Activated T-cell treated with anti-CD3 and anti-CD28 coated beads, Interleukin-2, amount 50 U/mL, for 72 hours (primary cell): ENCODE results near the gene HRH4. TPM values are rescaled to one million over a fixed set of nuclear protein-coding genes. Genes with fewer than 3 reads are reported as not detected.
A peak's percentile ranks its signal among the peaks of the same experiment; 100 is the strongest.

Experiments
- ATAC-seq, 2 donors: fragments of 150-1000 bp; cut with Tn5 transposase; replicated peaks in 1 of 2; 2 replicates each; pipeline ENCODE4 v1.10.0; 2021; ENCODE audit warnings: moderate library complexity in 2 of 2, mild to moderate bottlenecking in 1 of 2
- DNase-seq, 2 donors: peaks; one replicate each; pipeline ENCODE4 v3.0.0; 2021 to 2022; ENCODE audit warnings: mixed read lengths in 1 of 2
- H3K27ac Mint-ChIP-seq: one replicate; pipeline ENCODE4 v1.8.0; 2022; ENCODE audit warnings: mild to moderate bottlenecking, moderate library complexity, mixed read lengths
- H3K27me3 Mint-ChIP-seq: one replicate; pipeline ENCODE4 v1.8.0; 2022; ENCODE audit warnings: low read depth, mixed read lengths
- H3K36me3 Mint-ChIP-seq, 2 donors: one replicate each; pipeline ENCODE4 v1.8.0; 2022; ENCODE audit warnings: mixed read lengths in 2 of 2, mild to moderate bottlenecking in 1 of 2; ENCODE audit not compliant: insufficient read depth in 2 of 2
- H3K4me1 Mint-ChIP-seq: one replicate; pipeline ENCODE4 v1.8.0; 2022; ENCODE audit warnings: low read depth, mixed read lengths
- H3K4me3 Mint-ChIP-seq, 2 donors: one replicate each; pipeline ENCODE4 v1.8.0; 2022; ENCODE audit warnings: mild to moderate bottlenecking in 2 of 2, mixed read lengths in 2 of 2, moderate library complexity in 2 of 2
- H3K9me3 Mint-ChIP-seq, 2 donors: one replicate each; pipeline ENCODE4 v1.8.0; 2022; ENCODE audit warnings: mixed read lengths in 2 of 2
- total RNA-seq, 2 donors: library from RNA; stranded (reverse); gene quantifications; one replicate each; pipeline ENCODE4 v1.2.3, GENCODE V29; 2022

HRH4 gene
- total RNA-seq, 2 donors from 2014 or later: 0.10 to 0.16 TPM

DNA sequence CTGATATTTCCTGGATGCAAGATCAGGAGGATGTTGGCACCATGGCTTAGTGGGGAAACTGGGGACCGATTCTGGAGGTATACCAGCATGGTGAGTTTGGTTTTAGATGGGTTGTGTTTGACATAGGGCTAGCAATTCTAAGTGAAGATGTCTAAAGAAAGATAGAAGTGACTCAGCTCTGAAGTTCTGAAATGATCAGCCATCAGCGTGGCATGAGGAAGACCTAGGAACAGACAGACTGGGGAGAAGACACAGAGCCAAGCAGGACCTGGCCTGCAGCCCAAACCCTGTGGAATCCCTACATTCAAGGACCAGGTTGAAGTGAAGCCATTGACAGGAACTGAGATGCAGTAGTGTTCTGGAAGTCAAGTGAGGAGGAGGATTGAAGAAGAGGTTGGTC lies 39.8 kb downstream of the HRH4 start:
- peaks cover 29% of the 10 kb centered on the region for H3K27me3 Mint-ChIP-seq
- no peak overlapping the region for H3K27ac Mint-ChIP-seq
- H3K4me1 Mint-ChIP-seq: no peaks in the 10 kb centered on the region
- H3K4me3 Mint-ChIP-seq: no peak overlapping the region
- H3K9me3 Mint-ChIP-seq: no peaks in the 10 kb centered on the region
- ATAC-seq (no peak), DNase-seq (no peak)
- H3K36me3 Mint-ChIP-seq: no peaks in the 10 kb centered on the region

DNA sequence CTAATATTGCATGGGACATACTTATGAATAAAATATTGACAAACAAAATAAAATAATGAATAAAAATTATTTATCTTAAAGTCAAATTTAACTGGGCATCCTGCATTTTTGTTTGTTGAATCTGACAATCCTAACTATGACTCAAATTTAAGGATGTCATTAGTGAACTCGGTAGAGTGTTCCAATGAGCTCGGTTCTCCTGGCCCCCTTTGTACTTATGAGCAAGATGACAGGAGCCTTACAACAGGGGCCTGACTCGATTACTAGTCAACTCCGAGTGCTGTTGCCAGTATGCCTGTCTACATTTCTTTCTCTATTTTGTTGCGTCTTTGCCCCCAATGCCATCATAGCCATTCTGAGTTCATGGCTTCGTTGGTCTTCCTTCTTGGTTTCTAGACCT lies 40.3 kb downstream of the HRH4 start:
- Mint-ChIP-seq H3K27ac (no peak overlapping the region), H3K9me3 (no peaks in the 10 kb centered on the region), H3K4me1 (no peaks in the 10 kb centered on the region), H3K36me3 (no peaks in the 10 kb centered on the region), H3K4me3 (no peak overlapping the region), H3K27me3 (peaks cover 27% of the 10 kb centered on the region)
- DNase-seq (no peak), ATAC-seq (no peak)

DNA sequence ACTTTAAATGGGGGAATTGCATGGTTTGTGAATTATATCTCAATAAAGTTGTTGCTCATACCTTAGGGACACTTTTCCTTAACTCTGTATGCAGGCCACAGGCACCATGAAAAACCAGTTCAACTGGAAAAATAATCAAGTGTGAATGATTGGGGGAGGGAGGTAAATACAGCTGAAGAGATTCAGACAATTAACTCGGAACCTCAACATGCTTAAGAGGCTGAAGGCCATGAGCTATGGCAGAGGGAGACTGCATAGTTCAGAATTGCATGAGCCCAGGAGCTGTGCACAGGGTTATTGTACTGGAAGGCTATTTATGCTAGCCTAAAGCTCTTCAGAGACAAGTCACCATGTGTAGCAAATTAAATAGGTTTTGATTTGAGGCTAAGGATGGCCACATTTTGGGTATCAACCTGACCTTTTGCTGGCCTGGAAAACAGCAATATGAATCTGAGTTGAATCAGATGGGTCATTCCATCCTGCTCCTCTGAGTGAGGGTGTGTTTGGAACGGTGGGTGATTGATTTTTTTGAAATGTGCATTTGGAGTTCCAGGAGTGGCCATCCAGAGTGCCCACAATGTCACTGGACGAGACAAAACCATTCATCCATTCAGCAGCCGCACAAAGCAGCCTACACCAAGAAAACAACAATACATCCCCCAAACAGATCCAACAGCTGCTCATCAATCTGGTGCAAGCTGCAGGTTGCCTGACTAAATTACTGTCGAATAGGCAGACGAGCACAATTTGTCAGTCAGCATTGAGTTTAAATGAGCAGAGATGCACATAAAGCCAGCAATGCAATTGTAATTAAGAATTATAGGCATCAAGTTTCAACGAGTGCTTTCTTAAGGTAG lies 42.5 kb downstream of the HRH4 start:
- Mint-ChIP-seq H3K36me3 (no peaks in the 10 kb centered on the region), H3K27ac (no peak overlapping the region), H3K9me3 (no peaks in the 10 kb centered on the region), H3K27me3 (peaks cover 12% of the 10 kb centered on the region), H3K4me3 (no peak overlapping the region), H3K4me1 (no peaks in the 10 kb centered on the region)
- no peak for DNase-seq
- ATAC-seq: no peak

DNA sequence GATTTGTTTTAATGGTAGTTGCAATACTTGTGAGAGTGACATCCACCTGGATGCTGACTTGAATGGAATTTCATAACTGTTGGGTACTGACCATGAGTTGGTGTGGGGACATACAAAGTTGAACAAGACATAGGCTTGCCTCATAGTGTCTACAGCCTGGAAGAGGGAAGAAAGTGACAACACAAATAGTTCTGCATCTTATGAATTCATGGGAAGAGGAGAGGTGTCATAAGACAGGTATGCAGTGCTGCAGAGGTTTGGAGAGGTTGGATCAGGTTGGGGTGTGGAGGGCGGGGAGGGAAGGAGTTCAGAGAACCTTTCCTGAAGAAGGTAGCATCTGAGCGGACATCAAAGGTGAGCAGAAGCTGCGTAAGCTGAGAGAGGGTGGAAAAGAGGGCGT lies 44.0 kb downstream of the HRH4 start:
- no peak overlapping the region for H3K27ac Mint-ChIP-seq
- DNase-seq (no peak), ATAC-seq (no peak)
- no peaks in the 10 kb centered on the region for H3K9me3 Mint-ChIP-seq
- H3K4me1 Mint-ChIP-seq: no peaks in the 10 kb centered on the region
- peaks cover 12% of the 10 kb centered on the region for H3K27me3 Mint-ChIP-seq
- no peak overlapping the region for H3K4me3 Mint-ChIP-seq
- no peaks in the 10 kb centered on the region for H3K36me3 Mint-ChIP-seq

DNA sequence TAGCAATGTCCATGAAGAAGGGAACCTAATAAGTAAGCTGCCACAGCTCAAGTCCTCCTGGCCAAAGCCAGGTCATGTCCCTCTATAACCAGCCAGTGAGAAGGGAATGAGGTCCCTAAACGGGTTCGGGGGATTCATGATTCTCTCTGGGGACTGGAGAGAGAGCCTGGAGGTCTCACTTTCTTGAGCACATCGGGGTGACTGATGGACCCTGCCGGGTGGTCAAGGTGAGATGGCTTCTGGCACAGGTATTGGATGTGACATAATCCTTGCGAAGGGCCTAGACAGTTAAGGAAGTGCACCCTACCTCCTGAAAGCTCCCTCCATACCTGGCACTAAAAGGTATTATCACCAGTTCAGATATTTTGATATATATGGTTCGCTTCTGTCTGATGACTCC lies 45.7 kb downstream of the HRH4 start:
- H3K27ac Mint-ChIP-seq: no peak overlapping the region
- H3K9me3 Mint-ChIP-seq: no peaks in the 10 kb centered on the region
- H3K4me3 Mint-ChIP-seq: no peak overlapping the region
- DNase-seq (no peak), ATAC-seq (no peak)
- peaks cover 8% of the 10 kb centered on the region for H3K27me3 Mint-ChIP-seq
- no peaks in the 10 kb centered on the region for H3K36me3 Mint-ChIP-seq
- no peaks in the 10 kb centered on the region for H3K4me1 Mint-ChIP-seq

DNA sequence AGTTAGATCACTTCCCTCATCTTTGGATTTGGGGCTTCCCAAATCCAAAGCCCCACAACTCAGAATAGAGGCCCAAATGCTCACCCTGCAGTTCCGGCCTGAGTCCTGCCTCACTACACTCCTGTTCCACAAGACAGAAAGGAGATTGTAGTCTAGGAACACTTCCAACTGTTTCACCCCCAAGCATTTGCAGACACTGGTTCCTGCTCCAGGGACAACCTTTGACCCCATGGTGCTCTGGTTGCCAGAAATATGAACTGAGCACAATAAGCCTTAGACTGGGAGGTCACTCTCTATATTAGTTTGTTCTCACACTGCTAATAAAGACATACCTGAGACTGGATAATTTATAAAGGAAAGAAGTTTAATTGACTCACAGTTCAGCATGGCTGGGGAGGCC lies 49.0 kb downstream of the HRH4 start:
- DNase-seq (no peak), ATAC-seq (no peak)
- no peaks in the 10 kb centered on the region for H3K9me3 Mint-ChIP-seq
- H3K27me3 Mint-ChIP-seq: peaks cover under 1% of the 10 kb centered on the region
- H3K4me1 Mint-ChIP-seq: no peaks in the 10 kb centered on the region
- H3K36me3 Mint-ChIP-seq: no peaks in the 10 kb centered on the region
- H3K27ac Mint-ChIP-seq: no peak overlapping the region
- H3K4me3 Mint-ChIP-seq: no peak overlapping the region

DNA sequence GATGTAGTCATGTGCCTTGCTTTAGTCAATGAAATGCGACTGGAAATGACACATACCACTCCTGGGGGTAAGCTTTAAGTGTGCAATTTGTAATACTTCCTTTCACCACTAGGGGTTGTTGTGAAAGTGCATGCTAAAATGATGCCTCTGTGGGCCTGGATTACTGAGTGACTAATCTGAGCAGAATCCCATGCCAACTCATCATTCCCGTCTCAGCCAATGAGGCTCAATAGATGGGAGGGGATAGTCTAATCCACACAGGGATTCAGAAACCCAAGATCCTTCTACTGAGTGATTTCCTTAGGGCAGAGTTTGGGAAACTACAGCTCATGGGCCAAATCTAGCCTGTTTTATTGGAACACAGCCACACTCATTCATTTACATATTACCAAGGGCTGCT lies 54.0 kb downstream of the HRH4 start:
- no peaks in the 10 kb centered on the region for H3K4me1 Mint-ChIP-seq
- ATAC-seq: peak; percentile 60 to 76
- H3K9me3 Mint-ChIP-seq: no peaks in the 10 kb centered on the region
- no peaks in the 10 kb centered on the region for H3K27me3 Mint-ChIP-seq
- no peak overlapping the region for H3K4me3 Mint-ChIP-seq
- DNase-seq: no peak
- peak overlapping the region; percentile 68 for H3K27ac Mint-ChIP-seq
- no peaks in the 10 kb centered on the region for H3K36me3 Mint-ChIP-seq

DNA sequence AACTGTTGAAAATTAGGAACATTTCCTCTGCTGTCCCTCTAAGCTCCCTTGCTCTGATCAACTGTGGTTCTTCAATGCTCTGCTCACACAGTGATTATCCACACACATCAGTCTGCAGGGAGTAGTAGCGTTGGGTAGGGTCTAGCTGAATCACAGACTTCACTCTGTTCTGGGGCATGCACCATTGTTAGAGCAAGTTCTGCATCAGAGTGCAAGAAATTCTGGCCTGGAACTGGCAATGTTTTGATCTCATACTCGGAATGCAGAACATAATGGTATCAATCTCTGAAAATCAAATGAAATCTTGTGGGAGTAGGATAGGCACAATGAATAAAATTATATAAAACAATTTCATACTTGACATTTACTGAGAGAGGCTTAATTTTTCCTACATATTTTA lies 55.3 kb downstream of the HRH4 start:
- Mint-ChIP-seq H3K27me3 (no peaks in the 10 kb centered on the region), H3K9me3 (no peaks in the 10 kb centered on the region), H3K27ac (no peak overlapping the region), H3K36me3 (no peaks in the 10 kb centered on the region), H3K4me1 (no peaks in the 10 kb centered on the region), H3K4me3 (no peak overlapping the region)
- DNase-seq (no peak), ATAC-seq (no peak)

DNA sequence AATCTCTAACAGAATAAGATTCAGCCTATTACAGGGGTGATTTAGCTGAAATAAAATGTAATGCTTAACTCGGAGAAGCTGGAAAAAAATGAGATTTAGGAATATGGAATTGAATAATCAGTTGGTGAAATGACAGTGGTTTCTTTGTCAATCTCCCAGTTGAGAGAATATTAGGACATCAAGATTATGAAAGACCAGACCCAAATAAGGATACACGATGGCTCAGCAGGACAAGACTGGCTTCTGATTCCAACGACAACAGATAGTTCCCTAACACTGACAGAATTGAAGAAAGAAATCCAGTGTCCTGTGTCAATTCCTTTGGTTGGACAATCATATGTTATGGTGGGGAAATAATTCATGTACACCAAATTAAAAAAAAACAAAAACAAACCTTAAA lies 55.8 kb downstream of the HRH4 start:
- Mint-ChIP-seq H3K27ac (no peak overlapping the region), H3K4me1 (no peaks in the 10 kb centered on the region), H3K4me3 (no peak overlapping the region), H3K36me3 (no peaks in the 10 kb centered on the region), H3K27me3 (no peaks in the 10 kb centered on the region), H3K9me3 (no peaks in the 10 kb centered on the region)
- DNase-seq (no peak), ATAC-seq (no peak)

DNA sequence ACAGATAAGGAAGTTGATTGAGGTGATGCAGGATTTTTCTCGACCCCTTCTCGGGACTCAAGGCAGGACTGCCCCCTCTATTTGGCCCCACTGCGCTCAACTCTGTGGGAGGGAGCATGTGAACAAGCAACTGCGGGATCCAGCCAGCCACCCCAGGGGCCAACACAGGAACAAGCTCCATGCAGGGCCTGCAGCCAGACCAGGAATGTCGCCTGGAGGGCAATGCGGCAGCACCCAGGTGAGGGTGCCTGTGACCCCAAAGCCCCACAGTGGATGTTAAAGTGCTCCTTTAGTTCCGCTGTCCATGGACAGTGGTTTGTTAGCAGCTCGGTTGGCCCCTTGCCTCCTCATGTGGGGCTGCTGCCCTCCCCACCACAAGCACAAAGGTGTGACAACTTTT lies 57.1 kb downstream of the HRH4 start:
- no peak for ATAC-seq
- no peak for DNase-seq
- no peaks in the 10 kb centered on the region for H3K4me1 Mint-ChIP-seq
- no peak overlapping the region for H3K4me3 Mint-ChIP-seq
- H3K9me3 Mint-ChIP-seq: no peaks in the 10 kb centered on the region
- no peak overlapping the region for H3K27ac Mint-ChIP-seq
- no peaks in the 10 kb centered on the region for H3K27me3 Mint-ChIP-seq
- no peaks in the 10 kb centered on the region for H3K36me3 Mint-ChIP-seq

DNA sequence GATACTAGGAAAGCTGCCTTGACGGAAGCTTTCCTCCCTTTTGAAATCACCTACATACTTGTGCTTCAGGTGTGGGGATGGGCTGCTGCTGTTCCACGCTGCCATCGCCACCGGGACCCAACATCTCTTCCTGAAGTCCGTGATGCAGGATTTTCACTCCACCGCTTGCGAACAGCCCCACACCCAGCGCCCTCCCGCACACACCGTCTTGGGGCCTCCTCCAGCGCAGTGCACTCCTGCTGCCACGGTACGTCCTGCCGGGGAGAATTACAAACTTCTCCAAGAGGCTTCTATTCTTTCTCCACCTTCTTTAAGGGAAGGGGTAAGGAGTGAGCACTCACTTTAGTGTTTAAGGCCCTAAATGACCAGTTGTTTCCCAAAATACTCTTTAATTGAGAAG lies 58.2 kb downstream of the HRH4 start:
- ATAC-seq (no peak), DNase-seq (no peak)
- Mint-ChIP-seq H3K36me3 (no peaks in the 10 kb centered on the region), H3K9me3 (no peaks in the 10 kb centered on the region), H3K27ac (no peak overlapping the region), H3K4me1 (no peaks in the 10 kb centered on the region), H3K27me3 (no peaks in the 10 kb centered on the region), H3K4me3 (no peak overlapping the region)

Other genes with a start within 250 kb of the HRH4 start
- 1 to 10 TPM; 1.5 to 2.4 TPM for gene OSBPL1A, start 62.8 kb upstream of the HRH4 start, total RNA-seq
- 10 to 100 TPM; 19.0 to 27.6 TPM for gene IMPACT, start 34.0 kb upstream of the HRH4 start, total RNA-seq